Measurements from ENCODE around the gene PIGP.
"Not testable (repeated sequence)": the region's sequence is repeated elsewhere in the genome, so short reads cannot be mapped to it uniquely, and the experiment has no call there.

Gene PIGP

GRCh38 chr21:37064841-37065240 lies 8.0 kb downstream of the PIGP start:
- no peaks in the 10 kb centered on the region for H3K9me3 Mint-ChIP-seq
- peaks cover 46% of the 10 kb centered on the region for H3K36me3 Mint-ChIP-seq
- peak overlapping the region; percentile 5 for H3K27ac Mint-ChIP-seq
- DNase-seq (ENCODE audit: low spot score in 2 of 2) (no peak), ATAC-seq (no peak)
- no peak overlapping the region for H3K4me3 Mint-ChIP-seq
- peaks cover 8% of the 10 kb centered on the region for H3K4me1 Mint-ChIP-seq

- Mint-ChIP-seq H3K4me1 (peaks cover 6% of the 10 kb centered on the region), H3K36me3 (peaks cover 33% of the 10 kb centered on the region), H3K9me3 (no peaks in the 10 kb centered on the region), H3K4me3 (no peak overlapping the region), H3K27ac (no peak overlapping the region)
- ATAC-seq (no peak), DNase-seq (ENCODE audit: low spot score in 2 of 2) (no peak)
Measured at GRCh38 chr21:37063433-37063832, 9.4 kb downstream of the PIGP start.

DNA sequence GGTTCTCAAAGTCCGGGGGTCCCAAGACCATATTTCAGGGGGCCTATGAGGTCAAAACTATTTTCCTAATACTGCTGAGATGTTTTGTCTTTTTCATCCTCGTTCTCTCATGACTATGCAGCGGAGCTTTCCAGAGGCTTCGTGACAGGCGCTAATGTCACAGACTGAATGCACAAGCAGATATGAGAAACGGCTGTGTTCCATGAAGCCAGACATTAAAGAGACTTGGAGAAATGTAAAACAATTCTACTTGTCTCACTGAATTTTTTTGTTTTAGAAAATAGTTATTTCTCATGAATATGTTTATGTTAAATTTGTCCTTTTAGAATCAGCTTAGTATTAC lies 10.3 kb downstream of the PIGP start:
- Mint-ChIP-seq H3K4me1 (peaks cover 6% of the 10 kb centered on the region), H3K27ac (no peak overlapping the region), H3K9me3 (no peaks in the 10 kb centered on the region), H3K4me3 (no peak overlapping the region), H3K36me3 (peaks cover 25% of the 10 kb centered on the region)
- DNase-seq (ENCODE audit: low spot score in 2 of 2) (no peak), ATAC-seq (no peak)

GRCh38 chr21:37061926-37062592 lies 10.8 kb downstream of the PIGP start:
- Mint-ChIP-seq H3K9me3 (no peaks in the 10 kb centered on the region), H3K36me3 (peaks cover 20% of the 10 kb centered on the region), H3K4me1 (peaks cover 6% of the 10 kb centered on the region), H3K27ac (no peak overlapping the region), H3K4me3 (no peak overlapping the region)
- DNase-seq (ENCODE audit: low spot score in 2 of 2) = no peak
- no peak for ATAC-seq

DNA sequence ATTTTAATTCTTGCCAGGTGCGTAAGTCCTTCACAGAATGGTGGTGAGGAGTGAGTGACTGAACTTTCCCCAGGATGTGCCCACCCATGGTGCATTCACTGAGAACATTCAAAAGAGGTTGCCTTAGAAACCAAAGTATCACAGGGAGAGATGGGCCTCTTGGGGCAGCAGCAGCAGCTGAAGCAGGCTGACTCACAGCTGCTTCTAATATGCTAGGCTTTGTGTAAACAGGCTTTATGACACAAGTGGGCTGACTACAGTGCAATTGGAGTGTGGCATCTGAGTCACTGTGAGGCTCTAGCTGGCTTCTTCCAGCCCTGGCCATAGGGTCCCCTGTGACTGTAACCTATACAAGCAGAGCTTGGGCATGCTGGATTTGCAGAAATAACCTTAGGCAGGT lies 12.6 kb downstream of the PIGP start:
- Mint-ChIP-seq H3K9me3 (no peaks in the 10 kb centered on the region), H3K27ac (no peak overlapping the region), H3K4me3 (no peak overlapping the region), H3K36me3 (peaks cover 4% of the 10 kb centered on the region), H3K4me1 (peaks cover 6% of the 10 kb centered on the region)
- no peak for DNase-seq (ENCODE audit: low spot score in 2 of 2)
- peak; percentile 100 for ATAC-seq

DNA sequence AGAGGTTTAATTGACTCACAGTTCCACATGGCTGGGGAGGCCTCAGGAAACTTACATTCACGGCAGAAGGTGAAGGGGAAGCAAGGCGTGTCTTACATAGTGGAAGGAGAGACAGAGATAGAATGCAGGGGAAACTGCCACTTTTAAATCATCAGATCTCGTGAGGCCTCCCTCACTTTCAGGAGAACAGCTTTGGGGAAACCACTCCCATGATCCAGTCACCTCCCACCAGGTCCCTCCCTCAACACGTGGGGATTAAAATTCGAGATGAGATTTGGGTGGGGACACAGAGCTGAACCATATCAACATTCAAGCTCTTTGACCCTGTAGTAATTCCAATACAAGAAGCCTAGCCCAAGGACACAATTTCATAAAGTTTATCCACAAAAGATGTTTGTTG lies 13.7 kb downstream of the PIGP start:
- no peak overlapping the region for H3K27ac Mint-ChIP-seq
- H3K4me3 Mint-ChIP-seq = no peak overlapping the region
- ATAC-seq (no peak), DNase-seq (ENCODE audit: low spot score in 2 of 2) (no peak)
- no peaks in the 10 kb centered on the region for H3K9me3 Mint-ChIP-seq
- no peaks in the 10 kb centered on the region for H3K36me3 Mint-ChIP-seq
- peaks cover 6% of the 10 kb centered on the region for H3K4me1 Mint-ChIP-seq

DNA sequence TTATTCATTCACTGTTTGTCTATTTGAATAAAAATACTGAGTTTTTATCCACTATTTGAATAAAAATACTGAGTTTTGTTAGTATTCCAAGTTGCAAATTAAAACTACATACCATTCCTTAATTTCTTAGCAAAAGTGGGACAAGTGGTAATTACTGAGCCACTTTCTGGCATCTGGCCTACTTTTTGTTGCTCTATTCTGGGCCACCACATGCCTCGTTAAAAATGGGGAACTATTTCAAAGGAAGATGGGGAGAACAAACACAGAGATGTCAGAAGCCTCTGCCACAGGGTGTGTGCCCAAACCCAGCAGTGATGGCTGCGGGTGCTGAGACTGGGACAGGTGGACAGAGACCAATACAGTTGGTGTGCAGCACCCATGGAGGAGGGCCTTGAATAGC lies 14.6 kb downstream of the PIGP start:
- Mint-ChIP-seq H3K36me3 (no peaks in the 10 kb centered on the region), H3K4me1 (peaks cover 6% of the 10 kb centered on the region), H3K27ac (no peak overlapping the region), H3K4me3 (no peak overlapping the region), H3K9me3 (no peaks in the 10 kb centered on the region)
- ATAC-seq (no peak), DNase-seq (ENCODE audit: low spot score in 2 of 2) (no peak)

DNA sequence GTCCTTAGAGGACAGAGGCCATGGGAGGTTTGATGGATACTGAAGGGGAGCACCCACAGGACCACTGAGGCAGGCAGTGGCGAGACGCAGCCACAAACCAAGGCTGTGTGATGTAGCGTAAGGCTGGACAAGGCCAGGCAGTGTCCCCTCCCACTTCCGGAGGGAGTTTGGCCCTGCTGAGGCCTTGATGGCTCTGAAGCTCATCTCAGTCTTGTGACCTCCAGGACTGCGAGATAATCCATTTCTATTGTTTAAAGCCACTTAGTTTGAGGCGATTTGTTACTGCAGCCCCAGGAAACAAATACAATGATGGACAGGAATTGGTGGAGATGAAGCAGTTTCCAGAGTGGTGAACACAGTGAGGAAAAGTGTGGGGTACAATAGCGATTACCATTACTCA lies 15.3 kb downstream of the PIGP start:
- DNase-seq (ENCODE audit: low spot score in 2 of 2) (no peak), ATAC-seq (no peak)
- H3K27ac Mint-ChIP-seq = no peak overlapping the region
- no peaks in the 10 kb centered on the region for H3K36me3 Mint-ChIP-seq
- H3K4me3 Mint-ChIP-seq = no peak overlapping the region
- peaks cover 6% of the 10 kb centered on the region for H3K4me1 Mint-ChIP-seq
- no peaks in the 10 kb centered on the region for H3K9me3 Mint-ChIP-seq

DNA sequence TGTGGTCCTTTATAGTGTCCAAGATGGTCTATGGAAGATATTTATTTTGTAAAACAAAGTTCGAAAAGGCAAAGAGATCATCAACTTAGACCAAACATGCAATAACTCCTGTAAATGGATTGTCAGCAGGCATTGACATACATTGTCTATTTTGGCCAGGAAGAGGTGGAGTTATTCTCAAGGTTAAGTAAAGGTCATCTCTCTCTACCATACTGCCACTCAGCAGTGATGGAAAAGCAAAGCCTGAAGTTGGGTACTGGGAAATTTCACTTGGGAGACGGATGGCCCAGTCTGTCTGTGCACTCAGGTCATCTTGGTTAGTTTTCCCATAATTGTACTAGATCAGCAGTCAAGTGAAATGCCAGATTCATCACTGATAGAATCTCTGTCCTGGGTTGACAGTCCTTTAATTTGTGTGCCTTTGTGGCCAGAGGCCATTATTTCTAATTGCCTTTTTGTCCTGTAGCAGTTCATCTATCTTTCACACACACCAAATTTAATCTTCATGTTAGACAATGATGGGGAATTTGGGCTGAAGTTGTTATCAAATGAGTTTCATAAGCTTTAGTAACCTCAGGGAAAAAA lies 17.5 kb downstream of the PIGP start:
- Mint-ChIP-seq H3K27ac (no peak overlapping the region), H3K9me3 (no peaks in the 10 kb centered on the region), H3K36me3 (no peaks in the 10 kb centered on the region), H3K4me1 (peaks cover 5% of the 10 kb centered on the region), H3K4me3 (no peak overlapping the region)
- ATAC-seq (no peak), DNase-seq (ENCODE audit: low spot score in 2 of 2) (no peak)

DNA sequence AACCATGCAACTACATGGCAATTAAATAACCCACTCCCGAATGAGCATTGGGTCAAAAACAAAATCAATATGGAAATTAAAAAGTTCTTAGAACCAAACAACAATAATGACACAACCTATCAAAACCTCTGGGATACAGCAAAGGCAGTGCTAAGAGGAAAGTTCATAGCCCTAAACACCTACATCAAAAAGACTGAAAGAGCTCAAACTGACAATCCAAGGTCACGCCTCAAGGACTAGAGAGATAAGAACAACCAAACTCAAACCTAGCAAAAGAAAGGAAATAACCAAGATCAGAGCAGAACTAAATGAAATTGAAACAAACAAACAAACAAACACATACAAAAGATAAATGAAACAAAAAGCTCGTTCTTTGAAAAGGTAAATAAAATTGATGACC lies 23.1 kb downstream of the PIGP start:
- H3K36me3 Mint-ChIP-seq; DNase-seq (ENCODE audit: low spot score in 2 of 2); H3K27ac Mint-ChIP-seq; ATAC-seq; H3K4me1 Mint-ChIP-seq; H3K9me3 Mint-ChIP-seq; H3K4me3 Mint-ChIP-seq: not testable (repeated sequence)

- Mint-ChIP-seq H3K4me3 (no peak overlapping the region), H3K36me3 (no peaks in the 10 kb centered on the region), H3K27ac (no peak overlapping the region), H3K9me3 (no peaks in the 10 kb centered on the region), H3K4me1 (peaks cover 12% of the 10 kb centered on the region)
- DNase-seq (ENCODE audit: low spot score in 2 of 2) (no peak), ATAC-seq (no peak)
Measured at GRCh38 chr21:37047079-37047478, 25.8 kb downstream of the PIGP start.

- H3K36me3 Mint-ChIP-seq = no peaks in the 10 kb centered on the region
- H3K27ac Mint-ChIP-seq = no peak overlapping the region
- peaks cover 12% of the 10 kb centered on the region for H3K4me1 Mint-ChIP-seq
- ATAC-seq (no peak), DNase-seq (ENCODE audit: low spot score in 2 of 2) (no peak)
- no peak overlapping the region for H3K4me3 Mint-ChIP-seq
- H3K9me3 Mint-ChIP-seq = no peaks in the 10 kb centered on the region
Measured at GRCh38 chr21:37045556-37045955, 27.3 kb downstream of the PIGP start.

- ATAC-seq = no peak
- Mint-ChIP-seq H3K27ac (no peak overlapping the region), H3K36me3 (no peaks in the 10 kb centered on the region), H3K4me3 (no peak overlapping the region), H3K9me3 (no peaks in the 10 kb centered on the region), H3K4me1 (peaks cover 12% of the 10 kb centered on the region)
- no peak for DNase-seq (ENCODE audit: low spot score in 2 of 2)
Measured at GRCh38 chr21:37045149-37045548, 27.7 kb downstream of the PIGP start.

- Mint-ChIP-seq H3K4me3 (no peak overlapping the region), H3K36me3 (no peaks in the 10 kb centered on the region), H3K27ac (no peak overlapping the region), H3K4me1 (peaks cover 12% of the 10 kb centered on the region), H3K9me3 (no peaks in the 10 kb centered on the region)
- DNase-seq (ENCODE audit: low spot score in 2 of 2) = no peak
- ATAC-seq = no peak
Measured at GRCh38 chr21:37044643-37045042, 28.2 kb downstream of the PIGP start.

DNA sequence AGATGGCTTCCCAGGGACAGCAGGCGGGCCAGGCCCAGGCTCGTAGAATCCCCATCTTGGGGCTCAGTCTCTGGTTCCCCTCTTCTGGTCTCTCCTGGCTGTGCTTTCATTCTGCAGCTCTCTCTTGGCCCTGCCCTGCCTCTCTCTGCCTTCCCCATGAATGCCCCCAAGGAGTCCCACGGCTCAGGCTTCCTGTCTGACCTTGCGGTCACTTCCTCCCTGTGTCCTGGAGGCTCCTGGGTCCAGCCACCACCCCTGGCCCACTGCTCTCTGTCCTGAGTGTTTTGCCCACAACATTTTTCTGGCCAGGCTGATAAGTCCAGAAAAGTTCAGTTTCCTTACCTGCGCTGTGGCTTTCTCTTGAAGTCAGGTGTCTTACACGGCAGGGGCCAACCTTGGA lies 29.1 kb downstream of the PIGP start:
- Mint-ChIP-seq H3K9me3 (no peaks in the 10 kb centered on the region), H3K4me3 (no peak overlapping the region), H3K36me3 (no peaks in the 10 kb centered on the region), H3K4me1 (peaks cover 12% of the 10 kb centered on the region), H3K27ac (no peak overlapping the region)
- no peak for ATAC-seq
- no peak for DNase-seq (ENCODE audit: low spot score in 2 of 2)

DNA sequence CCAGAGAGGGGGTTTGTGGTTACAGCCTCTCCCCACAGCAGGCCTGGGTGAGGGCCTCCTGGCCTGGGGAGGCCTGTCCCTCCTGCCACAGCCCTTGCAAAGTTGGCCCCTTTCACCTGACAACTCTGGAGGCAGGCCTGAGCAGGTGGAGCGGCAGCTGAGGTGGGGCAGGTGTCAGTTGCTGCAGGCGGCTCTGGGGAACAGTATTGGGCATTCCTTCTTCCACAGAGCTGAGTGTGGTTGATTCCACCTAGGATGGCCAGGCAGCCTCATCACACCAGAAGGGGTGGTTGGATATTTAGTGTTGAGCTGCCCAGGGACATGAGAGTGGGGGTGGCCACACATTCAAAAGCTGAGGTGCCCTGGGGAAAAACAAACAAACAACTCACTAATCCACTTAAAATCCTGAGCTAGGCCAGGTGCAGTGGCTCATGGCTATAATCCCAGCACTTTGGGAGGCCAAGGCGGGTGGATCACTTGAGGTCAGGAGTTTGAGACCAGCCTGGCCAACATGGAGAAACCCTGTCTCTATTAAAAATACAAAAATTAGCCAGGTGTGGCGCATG lies 31.1 kb downstream of the PIGP start:
- no peaks in the 10 kb centered on the region for H3K9me3 Mint-ChIP-seq
- no peaks in the 10 kb centered on the region for H3K36me3 Mint-ChIP-seq
- H3K4me3 Mint-ChIP-seq = no peak overlapping the region
- ATAC-seq = no peak
- no peak overlapping the region for H3K27ac Mint-ChIP-seq
- peaks cover 12% of the 10 kb centered on the region for H3K4me1 Mint-ChIP-seq
- no peak for DNase-seq (ENCODE audit: low spot score in 2 of 2)
